ENCODE results near the gene ZNF423. TPM values are rescaled to one million over a fixed set of nuclear protein-coding genes. Genes with fewer than 3 reads are reported as not detected.
A peak's percentile ranks its signal among the peaks of the same experiment; 100 is the strongest.

The ZNF423 gene
- total and polyA plus RNA-seq, 12 donors: 1.7 to 10.6 (median 5.5) TPM

- DNase-seq: peak in 4 of 7 donors; percentile 15 to 35 (median 29)
- intact Hi-C loops (cut with DNase I): no loop called here
- no peaks in the 10 kb centered on the region for H3K27me3 ChIP-seq
- H3K4me1 ChIP-seq (replicated peaks in 1 of 2): no peaks in the 10 kb centered on the region
- TF ChIP-seq CTCF (IDR thresholded peaks at IDR 0.05) (no peak), POLR2A (IDR thresholded peaks at IDR 0.05) (no peak)
- H3K4me3 ChIP-seq: no peak overlapping the region
- H3K36me3 ChIP-seq (replicated peaks in 1 of 2): no peaks in the 10 kb centered on the region
- no peaks in the 10 kb centered on the region for H3K9me3 ChIP-seq (replicated peaks in 1 of 3)
- H3K27ac ChIP-seq: no peak overlapping the region
- WGBS, 4 donors: 44 to 69% (median 58%) methylated on average over 7 to 15 of the region's 15 CpGs; no CpG with 5 or more reads in 1 of the 4 donors
Observed at GRCh38 chr16:49543631-49543946, 312.3 kb downstream of the ZNF423 start.

GRCh38 chr16:49542946-49543630 lies 312.8 kb downstream of the ZNF423 start:
- intact Hi-C loops (cut with DNase I): no loop called here
- no peak for TF ChIP-seq POLR2A (IDR thresholded peaks at IDR 0.05)
- no peak for TF ChIP-seq CTCF (IDR thresholded peaks at IDR 0.05)
- Histone ChIP-seq H3K27ac (no peak overlapping the region), H3K4me1 (replicated peaks in 1 of 2) (no peaks in the 10 kb centered on the region), H3K4me3 (no peak overlapping the region), H3K27me3 (no peaks in the 10 kb centered on the region), H3K36me3 (replicated peaks in 1 of 2) (no peaks in the 10 kb centered on the region), H3K9me3 (replicated peaks in 1 of 3) (no peaks in the 10 kb centered on the region)
- WGBS, 4 donors: 61 to 77% (median 71%) methylated on average over 5 to 13 of the region's 13 CpGs
- DNase-seq: no peak

- WGBS, 4 donors: 68 to 74% (median 69%) methylated on average over 6 to 9 of the region's 9 CpGs
- peak in 2 of 7 donors; percentile 61 to 65 for DNase-seq
- Histone ChIP-seq H3K9me3 (replicated peaks in 1 of 3) (no peaks in the 10 kb centered on the region), H3K27ac (no peak overlapping the region), H3K36me3 (replicated peaks in 1 of 2) (no peaks in the 10 kb centered on the region), H3K4me3 (no peak overlapping the region), H3K27me3 (no peaks in the 10 kb centered on the region), H3K4me1 (replicated peaks in 1 of 2) (no peaks in the 10 kb centered on the region)
- TF ChIP-seq POLR2A (IDR thresholded peaks at IDR 0.05) (no peak), CTCF (IDR thresholded peaks at IDR 0.05) (no peak)
- intact Hi-C loops (cut with DNase I): no loop called here
Observed at GRCh38 chr16:49542391-49542891, 313.5 kb downstream of the ZNF423 start.

GRCh38 chr16:49540836-49541235 lies 315.1 kb downstream of the ZNF423 start:
- no peaks in the 10 kb centered on the region for H3K36me3 ChIP-seq (replicated peaks in 1 of 2)
- H3K9me3 ChIP-seq (replicated peaks in 1 of 3): no peaks in the 10 kb centered on the region
- H3K4me3 ChIP-seq: no peak overlapping the region
- 90 to 100% (median 95%) methylated on average over 2 of the region's 2 CpGs for WGBS, 4 donors
- H3K27ac ChIP-seq: no peak overlapping the region
- intact Hi-C loops (cut with DNase I): no loop called here
- TF ChIP-seq POLR2A (IDR thresholded peaks at IDR 0.05) (no peak), CTCF (IDR thresholded peaks at IDR 0.05) (no peak)
- no peaks in the 10 kb centered on the region for H3K27me3 ChIP-seq
- H3K4me1 ChIP-seq (replicated peaks in 1 of 2): no peaks in the 10 kb centered on the region
- no peak for DNase-seq
